ENCODE results near the gene CNN2.
A peak's percentile ranks its signal among the peaks of the same experiment; 100 is the strongest.

CNN2 gene

GRCh38 chr19:1025960-1026782, at the start of gene CNN2:
Gene CNN2, plus strand, starts transcription at chr19:1026608. Its CDS starts 54 bp downstream, at chr19:1026662.
- no peak for FAIRE-seq

DNA sequence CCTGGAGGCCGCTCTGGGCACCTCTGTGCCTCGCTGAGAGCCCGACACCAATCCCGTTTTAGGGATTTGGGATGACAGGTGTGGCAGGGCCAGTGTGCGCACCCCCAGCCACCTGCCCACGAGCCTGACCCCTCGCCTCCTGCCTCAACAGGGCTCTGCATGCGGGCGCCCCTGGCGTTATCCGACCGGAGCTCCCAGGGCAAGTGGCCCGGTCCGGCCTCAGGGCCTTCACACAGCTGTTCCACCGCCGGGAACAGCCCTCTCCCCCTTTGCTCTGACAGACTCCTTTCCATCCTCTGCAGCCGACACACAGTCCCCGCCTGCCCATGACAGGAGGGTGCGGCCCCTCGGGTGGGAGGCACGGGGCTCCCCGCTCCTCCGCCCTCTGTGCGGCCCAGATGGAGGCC, 49.3 kb upstream of the CNN2 start:
- FAIRE-seq: no peak

- no peak for FAIRE-seq
Measured at GRCh38 chr19:979318-979741, 47.1 kb upstream of the CNN2 start.

GRCh38 chr19:980133-980998, 46.0 kb upstream of the CNN2 start:
- no peak for FAIRE-seq

DNA sequence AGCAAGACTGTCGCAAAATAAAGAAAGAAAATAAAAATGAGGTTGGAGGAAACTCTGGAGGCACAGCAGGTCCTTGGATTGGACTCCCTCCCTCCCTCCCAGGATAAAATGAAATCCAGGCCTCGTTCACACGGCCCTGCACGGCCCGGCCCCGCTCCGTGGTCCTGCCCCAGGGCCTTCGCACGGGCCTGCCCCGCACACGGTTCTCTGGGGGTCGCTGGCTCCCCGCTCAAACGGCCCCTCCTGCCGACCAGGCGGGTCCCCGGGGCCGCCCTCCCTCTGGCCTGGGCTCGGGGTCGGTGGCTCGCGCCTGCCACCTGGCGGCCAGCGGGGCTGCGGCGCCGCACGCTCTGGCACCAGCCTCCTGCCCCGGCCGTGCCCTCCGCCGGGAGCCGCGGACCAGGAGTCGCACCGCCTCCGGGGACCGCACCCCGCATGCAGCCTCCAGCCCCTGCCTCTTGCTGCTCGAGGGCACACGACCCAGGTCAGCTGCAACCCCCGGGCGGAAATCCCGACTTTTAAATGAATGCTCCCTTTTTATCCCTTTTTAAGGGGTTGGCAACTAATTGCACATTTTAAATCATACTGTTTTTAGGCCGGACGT, 43.7 kb upstream of the CNN2 start:
- no peak for FAIRE-seq

DNA sequence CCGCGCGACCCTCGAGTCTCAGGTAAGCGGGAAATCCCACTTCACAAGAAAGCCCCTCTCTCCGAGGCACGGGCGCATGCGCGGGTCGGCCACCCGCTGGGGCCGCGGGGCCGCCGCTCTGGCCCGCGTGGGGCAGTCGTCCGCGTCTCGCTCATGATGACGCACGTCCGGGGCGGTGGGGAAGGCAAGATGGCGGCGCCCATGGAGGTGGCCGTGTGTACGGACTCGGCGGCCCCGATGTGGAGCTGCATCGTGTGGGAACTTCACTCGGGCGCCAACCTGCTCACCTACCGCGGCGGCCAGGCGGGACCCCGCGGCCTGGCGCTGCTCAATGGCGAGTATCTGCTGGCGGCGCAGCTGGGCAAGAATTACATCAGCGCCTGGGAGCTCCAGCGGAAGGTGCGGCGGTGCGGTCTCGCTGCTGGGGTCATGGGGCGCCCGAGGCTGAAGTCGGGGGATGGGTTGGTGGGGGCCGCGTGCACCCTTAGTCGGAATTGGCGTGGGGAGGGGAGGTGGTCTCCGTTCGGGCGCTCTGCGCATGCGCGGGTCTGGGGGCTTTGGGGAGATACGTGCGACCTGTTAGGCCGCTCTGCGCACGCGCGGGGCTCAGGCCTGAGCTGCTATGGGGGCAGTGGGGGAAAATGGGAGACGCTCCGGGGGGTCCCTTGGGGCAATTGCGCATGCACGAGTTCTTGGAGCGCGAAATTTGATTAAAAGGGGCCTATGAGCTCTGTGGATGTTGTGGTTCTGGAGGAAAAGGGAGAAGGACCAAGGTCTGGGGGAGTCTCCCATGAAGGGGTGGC, 42.0 kb upstream of the CNN2 start, which contains the start of gene WDR18:
Gene WDR18, plus strand, starts transcription at position 181 of the 803 bp plus-strand sequence. Its CDS starts 9 bp downstream, at position 190.
- FAIRE-seq: no peak

DNA sequence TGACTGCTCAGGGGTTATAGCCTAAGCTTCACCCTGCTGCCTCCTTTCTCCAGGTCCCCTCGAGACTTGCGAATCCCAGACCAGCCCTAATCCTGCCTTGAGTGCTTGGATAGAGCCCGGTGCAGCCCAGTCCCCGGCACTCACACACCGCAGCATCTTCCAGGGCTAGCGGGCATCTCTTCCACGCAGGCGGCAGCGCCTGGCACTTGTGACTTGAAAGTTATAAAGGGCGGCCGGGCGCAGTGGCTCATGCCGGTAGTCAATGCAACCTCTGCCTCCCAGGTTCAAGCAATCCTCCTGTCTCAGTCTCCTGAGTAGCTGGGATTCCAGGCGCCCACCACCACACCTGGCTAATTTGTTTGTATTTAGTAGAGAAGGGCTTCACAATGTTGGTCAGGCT, 40.3 kb upstream of the CNN2 start:
- no peak for FAIRE-seq

DNA sequence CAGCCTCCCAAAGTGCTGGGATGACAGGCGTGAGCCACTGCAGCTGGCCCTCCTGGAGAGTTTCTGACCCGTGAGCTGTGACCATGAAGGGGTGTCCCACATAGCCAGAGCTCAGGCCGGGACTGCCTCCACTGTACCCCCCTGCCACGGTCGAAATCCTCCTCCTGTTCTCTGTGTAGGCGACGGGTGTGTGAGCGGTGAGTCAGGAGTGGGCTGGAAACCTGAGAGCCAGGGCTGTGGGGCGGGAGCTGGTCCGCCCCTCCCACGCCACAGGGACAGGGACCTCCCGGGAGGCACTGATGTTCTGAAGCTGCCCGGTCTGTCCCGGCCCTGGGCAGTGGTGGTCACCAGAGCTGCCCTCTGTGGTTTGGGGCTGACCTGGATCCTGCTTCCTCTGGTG, 38.3 kb upstream of the CNN2 start:
- no peak for FAIRE-seq

DNA sequence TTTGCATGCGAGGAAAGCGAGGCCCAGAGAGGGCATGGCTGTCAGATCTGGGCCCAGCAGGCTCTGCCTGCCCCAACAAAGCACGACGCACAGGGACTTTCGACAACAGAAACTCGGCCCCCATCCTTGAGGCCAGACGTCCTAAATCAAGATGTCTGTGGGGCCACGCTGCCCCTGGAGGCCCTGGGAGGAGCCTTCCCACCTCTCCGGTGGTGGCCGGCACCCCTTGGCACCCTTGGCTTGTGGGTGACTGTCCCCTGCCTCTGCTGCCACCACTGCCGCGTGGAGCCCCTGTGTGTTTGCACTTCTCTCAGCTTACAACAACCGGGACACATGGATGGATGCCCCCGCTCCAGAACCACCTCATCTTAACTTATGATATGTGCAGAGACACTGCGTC, 37.9 kb upstream of the CNN2 start:
- FAIRE-seq: no peak

- no peak for FAIRE-seq
Measured at GRCh38 chr19:989381-990081, 36.9 kb upstream of the CNN2 start.

- FAIRE-seq: no peak
Measured at GRCh38 chr19:990119-990571, 36.3 kb upstream of the CNN2 start.

- no peak for FAIRE-seq
Measured at GRCh38 chr19:990746-991145, 35.7 kb upstream of the CNN2 start.

GRCh38 chr19:991174-991931, 35.1 kb upstream of the CNN2 start:
- FAIRE-seq: no peak

DNA sequence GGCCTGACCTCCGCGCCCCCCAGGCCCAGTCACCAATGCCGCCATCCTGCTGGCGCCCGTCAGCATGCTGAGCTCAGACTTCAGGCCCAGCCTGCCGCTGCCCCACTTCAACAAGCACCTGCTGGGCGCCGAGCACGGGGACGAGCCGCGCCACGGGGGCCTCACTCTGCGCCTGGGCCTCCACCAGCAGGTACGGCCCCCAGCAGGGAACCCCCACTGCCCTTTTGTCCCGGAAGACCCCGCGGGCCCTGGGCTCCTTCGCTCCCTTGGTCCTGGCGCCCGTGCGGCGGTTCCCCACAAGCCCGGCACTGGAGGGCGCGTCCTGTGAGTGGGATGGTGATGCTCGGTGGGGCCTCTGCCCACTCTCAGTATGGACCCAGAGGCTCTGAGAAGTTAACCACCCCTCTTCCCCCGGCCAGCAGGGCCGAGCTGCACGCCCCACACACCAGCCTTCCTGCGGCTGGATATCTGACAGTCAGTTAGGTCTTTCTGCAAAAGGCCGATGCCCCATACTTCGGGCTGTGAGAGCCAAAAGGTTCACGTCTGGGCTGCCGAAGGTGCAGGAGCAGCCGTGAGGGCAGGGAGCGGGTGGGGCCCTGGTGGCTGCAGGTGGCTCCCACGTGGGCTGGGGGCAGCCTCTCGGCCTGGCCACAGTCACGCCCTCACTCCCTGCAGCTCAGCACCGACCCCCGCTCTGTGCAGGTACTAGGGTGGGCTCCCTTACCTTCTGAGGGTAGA, 34.3 kb upstream of the CNN2 start:
- no peak for FAIRE-seq

GRCh38 chr19:992670-993055, 33.7 kb upstream of the CNN2 start:
- FAIRE-seq: no peak

GRCh38 chr19:993361-993830, 33.0 kb upstream of the CNN2 start:
- FAIRE-seq: no peak

DNA sequence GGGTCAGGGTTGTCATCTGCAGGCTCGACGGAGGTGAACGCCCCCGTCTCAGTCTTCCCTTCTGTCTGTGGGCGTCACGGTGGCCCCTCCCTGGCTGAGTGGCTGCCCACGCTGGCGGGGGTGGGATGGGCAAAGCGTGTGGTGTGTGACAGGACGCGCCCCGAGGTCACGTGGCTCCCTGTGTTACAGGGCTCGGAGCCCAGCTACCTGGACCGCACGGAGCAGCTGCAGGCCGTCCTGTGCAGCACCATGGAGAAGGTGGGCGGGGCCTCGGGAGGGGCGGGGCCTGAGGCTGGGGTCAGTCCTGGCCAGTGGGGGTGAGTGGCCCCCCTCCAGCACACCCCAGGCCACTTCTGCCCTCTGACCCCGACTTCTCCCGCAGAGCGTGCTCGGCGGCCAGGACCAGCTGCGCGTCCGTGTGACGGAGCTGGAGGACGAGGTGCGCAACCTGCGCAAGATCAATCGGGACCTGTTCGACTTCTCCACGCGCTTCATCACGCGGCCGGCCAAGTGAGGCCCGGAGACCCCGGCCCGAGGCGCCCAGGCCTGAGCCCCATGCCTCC, 32.5 kb upstream of the CNN2 start:
- no peak for FAIRE-seq

- no peak for FAIRE-seq
Measured at GRCh38 chr19:994516-994915, 31.9 kb upstream of the CNN2 start.

DNA sequence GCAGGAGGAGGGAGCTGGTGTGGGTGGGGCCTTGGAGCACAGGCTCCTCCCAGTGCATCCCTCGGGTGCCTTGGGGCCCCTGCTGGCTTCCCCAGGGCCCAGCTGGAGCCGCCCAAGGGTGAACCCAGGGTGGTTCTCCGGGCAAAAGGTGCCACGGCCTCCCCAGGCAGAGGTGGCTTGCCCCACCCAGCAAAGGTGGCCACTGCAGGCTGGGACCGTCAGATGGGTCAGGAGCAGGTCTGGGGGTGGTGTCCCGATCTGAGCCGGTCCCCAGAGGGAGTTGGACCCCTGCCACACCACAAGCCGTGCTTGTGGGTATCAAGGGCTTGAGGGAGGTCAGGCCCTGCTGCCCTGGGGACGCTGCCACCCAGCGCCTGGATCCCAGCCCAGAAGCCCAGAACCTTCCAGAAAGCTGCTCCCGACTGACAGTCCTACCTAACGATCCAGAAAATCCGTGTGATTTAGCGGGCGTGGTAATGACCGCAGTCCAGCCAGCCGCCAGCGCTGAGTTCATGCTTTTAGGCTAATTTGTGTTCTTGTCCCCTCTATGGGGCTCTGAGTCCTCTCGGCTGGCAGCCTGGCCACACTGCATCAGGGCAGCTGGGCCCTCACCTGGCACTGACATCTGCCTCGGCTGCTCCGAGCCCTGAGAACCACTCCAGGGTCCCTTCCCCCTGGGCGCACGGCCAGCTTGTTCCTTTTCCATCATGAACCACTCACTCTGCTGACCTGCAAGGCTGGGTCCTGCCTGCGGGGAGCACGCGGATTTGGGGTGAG, 31.2 kb upstream of the CNN2 start:
- FAIRE-seq: peak; percentile 91

All from islet of Langerhans (tissue), 1 donor.